Cortex of kidney (tissue), 1 donor: Measurements from ENCODE around the gene MORN5.

Source experiments
- DNase-seq: peaks from one replicate; lab custom pipeline; 2025; lab: John Stamatoyannopoulos, UW

The MORN5 gene

DNA sequence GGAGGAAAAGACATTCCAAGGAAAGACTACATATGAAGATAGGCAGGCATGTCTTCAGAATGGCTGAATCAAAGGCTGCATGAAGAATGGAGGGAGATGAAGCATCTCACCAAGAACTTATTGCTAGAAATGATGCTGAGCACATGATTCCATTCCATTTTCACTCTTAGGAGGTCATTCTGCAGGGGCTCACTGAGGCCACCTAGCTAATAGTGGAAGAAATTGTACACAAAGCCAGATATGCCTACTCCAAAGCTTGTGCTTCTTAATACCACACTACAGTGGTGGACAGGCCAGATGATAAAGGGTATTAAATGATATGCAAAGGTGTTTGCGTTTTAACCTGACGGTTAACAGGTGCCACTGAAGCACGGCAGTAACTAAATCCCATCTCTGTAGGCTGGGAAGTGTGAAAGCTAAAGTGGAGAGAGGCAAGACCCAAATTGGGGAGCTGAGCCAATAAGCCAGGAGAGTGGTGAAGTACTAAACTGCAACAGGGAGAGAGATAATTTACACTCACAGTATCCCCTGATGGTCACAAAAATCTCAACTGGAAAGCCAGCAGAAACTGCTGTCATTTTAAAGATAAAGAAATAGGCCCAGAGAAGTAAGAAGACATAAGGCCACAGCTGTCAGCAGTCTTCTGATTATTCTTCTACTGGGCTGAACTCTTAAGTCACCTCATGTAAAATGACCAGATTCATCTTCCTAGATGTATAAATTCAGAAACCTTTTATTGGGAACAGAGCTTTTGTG lies 14.7 kb upstream of the MORN5 start:
- DNase-seq, result no peak

DNA sequence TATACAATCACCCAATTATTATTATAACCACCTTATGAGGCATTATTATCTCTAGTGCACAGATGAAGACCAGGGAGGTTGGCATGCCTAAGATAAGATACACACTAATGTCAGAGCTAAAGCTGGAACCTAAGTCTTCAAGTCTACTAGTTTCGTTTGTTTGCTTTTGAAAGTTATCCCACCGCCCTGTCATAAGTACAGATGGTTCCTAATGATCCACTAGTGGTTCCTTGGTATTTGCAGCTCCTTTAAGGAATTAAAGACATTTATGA lies 14.2 kb upstream of the MORN5 start:
- DNase-seq, result no peak

DNA sequence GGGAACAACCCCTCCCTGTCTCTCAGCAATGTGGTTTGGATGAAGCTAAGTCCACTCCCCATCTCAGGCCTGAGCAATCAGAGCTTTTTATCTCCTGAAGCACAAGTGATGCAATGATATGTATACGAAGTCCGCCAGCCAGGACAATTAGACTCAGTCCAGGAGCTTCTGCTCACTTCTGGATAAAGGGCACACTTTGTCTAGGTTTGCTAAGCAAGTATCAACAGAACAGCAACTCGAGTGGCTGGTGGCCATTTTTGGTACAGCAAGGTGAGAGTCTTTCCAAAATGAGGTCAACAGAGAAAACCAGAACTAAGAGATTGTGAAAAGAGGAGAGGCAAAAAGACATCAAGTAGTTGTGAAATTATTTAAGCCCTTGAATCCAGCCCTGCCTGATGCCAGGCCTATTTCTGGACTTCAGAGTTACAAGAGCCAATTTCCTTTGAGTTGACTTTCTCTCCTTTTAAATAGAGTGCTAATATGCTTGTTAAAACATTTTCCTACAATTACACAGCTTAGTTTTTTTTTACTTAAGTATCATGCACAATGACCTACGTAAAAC lies 8.4 kb upstream of the MORN5 start:
- no peak for DNase-seq

DNA sequence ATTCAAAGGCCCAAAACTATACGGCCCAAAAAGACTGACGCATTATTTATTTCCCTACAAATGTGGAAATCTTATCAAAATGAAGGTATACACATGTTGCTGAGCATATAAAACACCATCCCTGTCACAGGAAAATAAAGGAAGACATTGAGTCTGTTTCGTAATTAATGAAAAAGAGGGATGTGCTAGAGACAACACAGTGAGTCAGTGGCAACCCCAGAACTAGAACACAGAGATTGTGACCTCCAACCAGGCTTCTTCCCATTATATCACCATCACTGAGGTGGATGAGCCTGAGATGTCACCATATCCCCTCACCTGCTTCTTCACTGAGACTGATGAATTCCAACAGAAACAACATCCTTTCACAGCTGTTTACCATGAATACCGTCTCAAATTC lies 3.9 kb upstream of the MORN5 start:
- DNase-seq, result no peak

DNA sequence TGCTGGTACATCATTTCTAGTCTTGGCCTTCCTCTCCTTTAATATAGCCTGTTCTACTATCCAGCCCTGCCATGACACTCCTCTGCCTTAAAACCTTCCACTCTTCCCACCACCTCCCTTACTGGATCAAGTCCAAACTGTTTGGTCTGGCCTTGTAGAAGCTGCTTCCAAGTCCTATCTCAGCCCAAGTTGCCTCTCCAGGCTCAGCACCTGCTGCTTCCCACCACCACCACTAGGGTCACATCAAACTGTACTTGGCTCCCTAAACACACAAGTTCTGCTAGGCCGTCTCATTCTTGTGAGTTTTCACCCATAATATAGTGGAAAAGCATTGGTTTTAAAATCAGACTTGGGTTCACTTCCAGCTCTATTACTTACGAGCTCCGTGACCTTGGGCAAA lies 1.5 kb upstream of the MORN5 start:
- DNase-seq, result no peak

DNA sequence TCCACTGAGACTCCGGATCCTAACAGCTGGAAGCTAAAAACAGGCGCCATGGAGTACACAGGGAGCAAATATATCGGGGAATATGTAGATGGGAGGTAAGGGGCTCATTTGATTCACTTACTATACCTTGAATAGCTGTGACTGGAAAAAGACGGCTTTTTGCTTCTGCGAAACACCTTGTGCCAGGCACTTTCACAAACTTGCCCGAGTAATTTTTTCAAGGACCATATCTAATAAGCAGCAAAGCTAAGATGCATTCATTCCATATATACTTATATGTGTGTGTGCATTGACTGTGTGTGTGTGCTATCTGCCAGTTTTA lies 178 bp downstream of the MORN5 start:
- no peak for DNase-seq

DNA sequence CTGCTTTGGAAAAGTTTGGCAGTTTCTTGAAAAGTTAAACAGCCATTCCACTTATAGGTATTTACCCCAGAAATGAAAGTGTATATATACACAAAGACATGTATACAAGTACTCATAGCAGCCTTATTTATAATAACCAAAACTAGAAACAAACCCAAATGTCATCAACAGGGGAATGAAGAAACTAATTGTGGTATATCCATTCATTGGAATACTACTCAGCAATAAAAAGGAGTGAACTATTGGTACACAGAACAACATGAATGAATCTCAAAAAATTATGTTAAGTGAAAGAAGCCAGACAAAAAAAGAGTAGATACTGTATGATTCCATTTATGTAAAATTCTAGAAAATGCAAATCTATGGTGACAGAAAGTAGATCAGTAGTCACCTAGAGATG lies 2.7 kb downstream of the MORN5 start:
- DNase-seq, result no peak

DNA sequence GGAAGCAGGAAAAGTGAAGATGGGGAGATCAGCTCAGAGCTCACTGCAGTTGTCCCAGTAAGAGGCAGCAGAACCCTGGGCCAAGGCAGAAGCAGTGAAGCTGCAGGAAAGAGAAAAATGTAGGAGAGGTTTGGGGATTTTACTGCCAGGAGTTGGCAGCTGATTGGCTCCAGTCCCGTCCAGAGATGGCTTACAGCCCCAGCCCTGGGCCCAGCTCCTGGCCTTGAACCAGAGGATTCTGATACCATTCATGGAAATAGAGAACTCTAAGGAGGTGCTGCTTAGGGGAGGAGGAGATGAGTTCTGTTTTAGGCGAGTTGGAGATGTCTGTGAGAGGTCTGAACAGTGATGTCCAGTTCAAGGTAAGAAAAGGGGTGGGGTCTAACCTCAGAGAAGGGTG lies 4.6 kb downstream of the MORN5 start:
- DNase-seq, result no peak

DNA sequence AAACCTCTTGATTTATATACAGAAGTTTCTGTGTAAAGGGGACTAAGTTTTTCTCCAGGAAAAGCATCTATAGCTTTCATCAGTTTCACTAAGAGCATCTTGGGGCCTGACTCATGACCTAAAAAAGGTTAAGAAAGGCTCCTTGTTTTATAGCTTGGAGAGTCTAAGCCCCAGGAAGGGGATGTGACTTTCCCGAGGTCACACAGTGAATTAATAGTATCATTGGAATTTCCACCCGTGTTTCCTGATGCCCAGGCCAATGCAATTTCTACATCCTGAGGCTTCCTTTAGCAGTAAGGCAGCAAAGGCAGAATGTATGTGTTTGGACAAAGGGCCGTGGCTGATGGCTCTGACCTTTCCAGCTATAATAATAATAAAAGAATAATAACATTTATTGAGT lies 8.6 kb downstream of the MORN5 start:
- DNase-seq, result no peak

DNA sequence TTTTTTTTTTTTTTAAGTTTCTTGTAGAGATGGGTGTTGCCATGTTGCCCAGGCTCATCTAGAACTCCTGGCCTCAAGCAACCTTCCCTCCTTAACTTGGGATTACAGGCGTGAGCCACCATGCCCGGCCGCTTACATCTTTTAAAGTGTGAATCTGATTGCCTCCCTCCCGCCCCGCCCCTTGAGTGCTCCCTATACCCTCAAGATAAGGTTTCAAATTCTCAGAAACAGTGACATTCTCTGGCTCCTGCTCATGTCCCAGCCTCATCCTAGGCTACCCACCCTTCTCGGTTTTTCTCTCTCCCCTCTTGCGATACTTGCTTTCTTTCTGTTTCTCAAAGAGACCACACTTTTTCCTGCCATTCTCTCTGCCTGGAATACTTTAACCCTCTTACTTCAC lies 12.4 kb downstream of the MORN5 start:
- DNase-seq, result no peak

DNA sequence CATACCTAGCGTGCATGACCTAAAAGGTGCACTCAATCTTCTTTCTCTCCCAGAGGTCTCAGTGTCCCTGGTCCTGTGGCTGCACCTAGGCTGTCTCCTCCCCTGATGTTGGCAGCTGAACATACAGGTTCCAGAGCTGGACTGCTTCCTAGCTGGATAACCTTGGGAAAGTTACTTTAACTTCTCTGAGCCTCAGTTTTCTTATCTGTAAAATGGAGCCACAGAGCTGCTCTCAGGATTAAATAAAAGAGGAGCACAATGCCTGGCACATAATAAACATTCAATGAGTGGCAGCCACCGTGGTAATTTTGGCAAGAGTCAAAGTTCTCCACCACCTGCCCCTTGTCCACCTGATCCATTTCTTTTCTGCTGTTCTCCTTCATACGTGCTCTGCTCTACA lies 14.0 kb downstream of the MORN5 start:
- DNase-seq, result no peak

DNA sequence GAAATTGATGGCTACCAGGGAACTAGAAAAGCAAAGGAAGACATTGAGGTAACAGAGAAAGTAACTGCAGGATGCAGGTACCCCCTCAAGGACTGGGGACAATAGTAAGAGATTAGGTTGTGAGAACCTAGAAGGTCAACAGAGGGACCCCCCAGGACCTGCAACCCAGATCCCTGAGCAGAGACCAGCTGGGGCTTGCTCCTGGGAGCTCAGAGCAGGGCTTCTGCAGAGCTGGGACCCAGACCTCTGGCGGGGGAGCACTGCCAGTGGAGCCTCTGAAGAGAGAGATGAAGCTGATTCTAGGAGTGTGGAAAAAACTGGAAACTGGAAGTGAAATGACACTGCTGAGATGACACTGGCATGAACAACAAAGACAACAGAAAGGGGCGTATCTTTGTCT lies 17.2 kb downstream of the MORN5 start:
- DNase-seq, result no peak

DNA sequence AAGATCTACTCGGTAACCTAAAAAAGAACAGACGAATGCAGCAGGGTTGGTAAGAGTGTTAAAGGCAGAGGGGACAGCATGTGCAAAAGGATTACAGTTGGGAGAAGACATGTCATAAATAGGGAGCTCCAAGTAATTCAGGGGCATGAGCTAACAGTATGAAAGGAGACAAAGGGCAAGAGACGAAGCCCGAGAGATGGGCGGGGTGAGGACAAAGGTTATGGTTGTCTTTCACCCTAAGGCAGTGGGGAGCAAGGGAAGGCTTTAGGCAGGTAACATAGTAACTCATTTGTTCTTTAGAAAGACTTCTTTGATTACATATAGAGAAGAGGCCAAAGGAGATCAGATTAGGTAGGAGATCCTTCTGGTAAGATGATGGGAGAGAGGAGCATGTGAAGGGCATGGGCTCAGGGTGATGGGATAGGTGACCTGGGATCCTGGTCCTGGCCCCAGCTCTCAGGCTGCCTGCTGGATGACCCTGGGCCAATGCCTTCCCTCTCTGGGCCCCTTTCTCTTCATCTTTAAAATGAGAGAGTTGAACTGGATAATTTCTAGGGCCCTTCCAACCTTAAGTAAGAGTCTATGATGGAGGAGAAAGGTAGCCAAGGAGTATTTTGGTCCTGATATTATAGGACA lies 19.5 kb downstream of the MORN5 start:
- DNase-seq, result no peak

DNA sequence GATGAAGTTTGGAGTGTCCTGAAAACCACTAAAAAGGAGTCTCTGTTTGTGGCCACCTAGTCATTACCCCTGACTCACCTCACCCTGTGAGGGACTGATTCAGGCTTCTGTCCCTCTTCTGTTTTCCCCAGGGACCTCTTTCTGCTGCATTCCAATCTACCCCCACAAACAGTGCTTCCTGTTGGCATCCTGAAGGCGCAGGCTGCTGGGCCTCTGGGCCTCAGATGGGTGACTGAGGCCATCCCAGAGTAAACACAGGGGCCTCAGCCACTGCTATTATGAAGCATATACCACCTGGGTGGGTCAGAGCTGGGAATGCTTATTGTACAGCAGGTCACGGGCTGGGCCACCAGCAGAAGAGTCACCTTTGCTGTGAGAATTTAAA lies 20.0 kb downstream of the MORN5 start:
- DNase-seq, result no peak

DNA sequence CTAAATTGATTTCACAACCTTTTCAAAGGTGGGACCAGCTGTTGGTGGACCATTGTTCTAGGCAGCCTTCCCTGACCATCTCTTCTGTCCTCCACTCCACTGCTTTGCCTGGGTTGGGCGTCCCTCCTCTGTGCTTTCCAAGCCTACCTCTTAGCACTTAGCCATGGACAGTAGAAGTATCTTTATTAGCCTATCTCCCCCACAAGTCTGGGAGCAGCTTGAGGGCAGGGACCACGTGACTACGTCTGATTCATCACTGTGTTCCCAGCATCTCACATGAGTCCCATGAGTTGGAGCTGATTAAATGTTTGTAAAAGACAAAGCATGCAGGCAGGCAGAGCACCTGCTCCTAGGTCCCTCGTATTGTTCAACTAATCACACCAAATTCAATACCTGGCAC lies 20.9 kb downstream of the MORN5 start:
- no peak for DNase-seq

DNA sequence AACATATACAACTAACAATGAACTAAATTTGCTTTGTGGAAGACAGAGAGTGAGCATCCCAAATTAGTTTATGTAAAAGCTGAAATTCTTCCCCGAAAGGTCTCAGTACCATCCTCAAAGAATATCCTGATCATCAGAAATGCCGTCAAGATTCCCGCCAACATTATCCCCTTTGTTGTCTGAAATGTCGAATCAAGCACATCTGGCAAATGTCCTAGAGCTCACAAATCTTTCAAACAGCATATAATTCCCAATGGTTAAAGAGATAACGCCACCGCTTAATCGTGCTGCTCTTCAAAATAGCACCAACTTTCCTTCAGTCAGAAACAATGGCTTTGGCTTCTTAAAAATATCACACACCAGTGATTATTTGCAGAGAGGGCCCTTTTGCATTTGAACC lies 23.8 kb downstream of the MORN5 start:
- no peak for DNase-seq

DNA sequence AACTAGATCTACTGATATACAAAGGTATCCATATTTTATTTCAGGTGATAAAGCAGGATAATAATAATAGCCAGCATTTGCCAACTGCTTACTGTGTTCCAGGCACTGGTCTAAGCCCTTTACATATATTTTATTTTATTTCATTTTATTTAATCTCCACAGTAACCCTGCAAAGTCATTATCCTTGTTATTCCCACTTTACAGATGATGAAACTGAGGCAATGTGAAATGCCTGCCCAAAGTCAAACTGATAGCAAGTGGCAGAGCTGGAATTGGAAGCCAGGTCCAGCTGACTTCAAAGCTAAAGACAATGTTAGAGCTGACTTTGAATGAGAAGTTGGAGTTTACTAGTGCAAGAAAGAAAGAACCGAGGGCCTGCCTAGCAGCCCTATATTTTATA lies 24.8 kb downstream of the MORN5 start:
- no peak for DNase-seq

DNA sequence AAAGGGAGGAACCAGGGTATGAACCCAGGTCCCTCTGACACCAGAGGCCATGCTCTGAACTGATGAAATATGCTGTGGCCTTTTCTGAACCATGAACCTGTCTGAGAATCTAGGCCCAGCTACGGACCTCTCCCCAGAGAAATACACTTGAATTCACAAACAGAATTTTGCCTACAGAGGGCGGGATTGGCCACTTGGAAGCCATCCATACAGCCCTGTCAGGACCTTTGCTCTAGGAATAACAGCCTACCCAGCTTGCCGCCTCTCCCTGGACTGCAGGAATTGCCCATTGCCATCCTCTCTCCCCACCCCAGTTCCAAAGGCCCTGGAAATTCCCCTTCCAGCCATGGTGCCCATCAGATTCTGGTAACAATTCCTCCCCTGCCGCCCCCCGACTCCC lies 26.6 kb downstream of the MORN5 start:
- DNase-seq, result no peak

DNA sequence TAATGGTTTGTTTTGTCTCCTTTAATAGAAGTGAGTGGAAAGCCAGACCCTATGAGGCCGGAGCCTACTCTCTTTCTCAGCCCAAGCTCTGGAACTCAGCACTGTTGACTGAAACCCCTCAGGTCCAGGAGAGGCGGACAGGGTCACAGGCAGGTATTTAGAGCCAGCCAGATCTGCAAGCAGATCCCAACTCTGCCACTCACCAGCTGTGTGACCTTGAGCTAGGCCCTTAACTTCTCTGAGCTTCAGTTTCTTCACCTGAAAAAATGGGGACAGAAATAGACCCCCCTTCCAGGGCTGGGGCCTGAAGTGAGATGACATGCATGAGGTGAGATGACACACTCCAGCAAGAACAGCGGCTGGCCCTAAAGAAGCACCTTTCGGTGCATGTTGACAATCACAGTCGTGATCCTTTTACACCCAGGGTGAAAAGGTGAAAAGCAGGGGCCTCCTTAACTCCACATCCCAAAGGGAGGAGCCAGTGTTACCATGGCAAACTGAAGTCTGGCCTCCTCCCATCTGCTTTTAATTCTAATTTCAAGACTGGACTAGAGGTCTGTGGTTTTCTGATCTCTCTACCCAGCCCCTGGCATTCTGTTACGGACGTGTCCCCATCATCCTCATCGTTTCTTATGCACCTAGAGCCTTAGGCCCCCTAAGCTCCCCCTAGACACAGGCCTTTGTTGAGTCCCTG lies 27.2 kb downstream of the MORN5 start:
- no peak for DNase-seq

DNA sequence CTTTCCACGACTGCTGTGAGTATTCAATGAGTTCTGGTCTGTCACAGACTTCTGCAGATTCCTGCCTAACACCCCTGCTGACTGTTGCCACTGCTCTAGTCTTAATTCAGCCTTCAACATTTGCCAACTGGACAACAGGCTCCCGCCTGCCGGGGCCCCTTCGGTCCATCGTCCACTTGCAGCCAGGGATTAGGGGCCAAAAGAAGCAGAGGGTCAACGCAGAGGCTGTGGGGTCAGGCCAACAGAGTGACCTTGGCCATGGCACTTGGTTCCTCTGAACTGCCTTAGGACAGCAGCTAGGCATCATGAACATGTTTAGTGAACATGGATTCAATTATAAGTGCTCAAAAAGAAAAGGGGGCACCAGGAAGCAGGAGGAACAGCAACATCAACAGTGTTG lies 28.7 kb downstream of the MORN5 start:
- no peak for DNase-seq

DNA sequence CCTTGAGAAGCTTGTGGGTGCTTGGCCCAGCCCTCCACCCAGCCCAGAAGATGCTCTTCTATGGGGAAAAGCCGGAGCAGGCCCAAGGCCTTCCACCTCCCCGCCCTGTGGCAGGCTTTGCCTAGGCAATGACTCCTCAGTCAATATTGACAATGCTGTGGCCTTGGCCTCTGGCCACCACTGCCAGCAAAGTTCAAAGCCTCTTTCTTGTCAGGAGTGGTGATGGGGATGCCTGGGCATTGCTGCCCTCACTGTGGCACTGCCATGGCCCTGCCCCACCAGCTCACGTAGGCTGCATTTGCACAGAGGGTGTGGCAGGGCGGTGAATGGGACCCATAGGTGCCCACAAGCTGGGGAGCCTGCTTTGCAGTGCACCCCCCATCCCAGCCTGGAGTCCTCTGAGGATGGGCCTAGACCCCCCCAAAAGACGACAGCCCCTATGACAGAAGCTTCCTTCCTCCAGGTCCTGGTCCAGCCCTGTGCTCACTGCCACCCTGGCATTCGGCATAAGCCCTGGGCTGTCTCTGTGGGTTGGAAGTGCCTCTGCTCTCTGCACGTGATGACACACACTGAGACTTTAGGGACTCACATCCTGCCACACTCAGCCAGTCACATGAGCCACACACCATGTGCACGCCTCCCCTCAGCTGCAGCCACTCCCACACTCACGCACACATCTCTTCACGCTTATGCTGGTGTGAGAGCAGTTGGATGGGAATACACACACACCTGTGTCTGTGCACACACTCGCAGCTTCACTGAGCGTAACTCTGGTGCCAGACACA lies 31.1 kb downstream of the MORN5 start:
- no peak for DNase-seq

DNA sequence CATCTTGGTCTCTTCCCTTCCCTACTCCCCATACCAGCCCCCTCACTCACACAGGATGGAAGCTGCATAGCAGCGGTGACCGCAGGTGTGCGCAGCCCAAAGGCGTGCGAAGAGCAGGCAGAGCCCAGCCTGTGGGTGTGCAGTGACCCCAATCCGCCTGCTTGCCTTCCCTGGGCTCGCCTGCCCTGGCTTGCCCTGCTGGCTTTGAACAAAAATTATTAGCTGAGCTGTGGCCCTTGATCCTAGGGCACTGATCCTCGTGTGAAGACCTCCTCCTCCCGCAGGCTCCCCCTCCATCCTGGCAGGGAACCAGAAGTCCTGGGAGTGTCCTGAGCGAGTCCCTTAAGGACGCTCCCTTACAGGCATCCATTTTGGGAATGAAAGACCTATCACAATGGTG lies 31.9 kb downstream of the MORN5 start:
- DNase-seq, result no peak
